GM19397 (cell line): ENCODE results near the gene LMO1.

Experiments used
- ATAC-seq: cut with Tn5 transposase; IDR thresholded peaks from one replicate; pipeline ENCODE4 v1.9.1; 2021; ENCODE audit warnings: mild to moderate bottlenecking, moderate library complexity; ENCODE audit not compliant: unreplicated experiment

The LMO1 gene

DNA sequence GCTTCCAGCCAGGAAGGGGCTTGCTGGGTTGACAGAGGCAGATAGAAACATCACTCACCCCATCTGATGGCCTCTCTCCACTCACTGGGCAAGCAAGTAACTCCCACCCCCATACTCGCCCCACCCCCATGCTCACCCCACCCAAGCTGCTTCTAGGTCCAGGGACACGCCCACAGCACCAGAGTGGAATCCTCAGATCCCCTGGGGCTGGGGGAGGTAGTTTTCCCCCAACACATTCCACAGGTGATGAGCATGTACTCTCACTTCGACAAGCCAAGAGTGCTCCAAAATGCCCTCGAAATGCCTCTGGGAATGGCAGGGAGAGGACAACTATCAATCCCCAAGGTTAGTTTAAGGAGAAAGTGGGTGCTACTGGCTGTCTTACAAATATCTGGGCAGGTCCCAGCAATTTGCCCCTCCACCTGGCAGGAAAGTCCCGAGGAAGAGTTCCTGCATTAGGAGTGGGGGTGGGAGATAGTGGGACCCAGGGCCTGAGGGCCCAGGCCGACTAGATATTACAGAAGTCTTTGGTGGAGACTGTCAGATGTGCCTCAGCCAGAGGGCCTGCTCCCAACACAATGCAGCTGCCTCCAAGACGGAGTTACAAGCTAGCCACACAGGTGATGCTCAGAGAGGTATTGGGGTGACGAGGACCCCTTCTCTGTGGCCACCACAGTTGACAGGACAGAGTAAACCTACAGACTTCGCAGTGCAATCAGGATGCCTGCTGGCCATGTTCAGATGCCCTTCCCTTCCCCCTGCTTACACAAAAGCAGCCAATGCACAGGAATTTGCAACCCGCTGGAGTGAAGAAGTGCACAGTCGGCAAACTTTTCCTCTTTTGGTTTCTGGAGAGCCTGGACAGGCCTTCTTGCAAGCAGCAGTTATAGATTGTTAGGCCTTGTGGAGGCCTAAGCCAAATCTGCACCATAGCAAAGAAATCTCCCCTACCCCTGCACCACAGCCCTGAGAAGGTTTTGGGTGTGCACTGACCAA lies 2.9 kb upstream of the LMO1 start:
- ATAC-seq: no peak

DNA sequence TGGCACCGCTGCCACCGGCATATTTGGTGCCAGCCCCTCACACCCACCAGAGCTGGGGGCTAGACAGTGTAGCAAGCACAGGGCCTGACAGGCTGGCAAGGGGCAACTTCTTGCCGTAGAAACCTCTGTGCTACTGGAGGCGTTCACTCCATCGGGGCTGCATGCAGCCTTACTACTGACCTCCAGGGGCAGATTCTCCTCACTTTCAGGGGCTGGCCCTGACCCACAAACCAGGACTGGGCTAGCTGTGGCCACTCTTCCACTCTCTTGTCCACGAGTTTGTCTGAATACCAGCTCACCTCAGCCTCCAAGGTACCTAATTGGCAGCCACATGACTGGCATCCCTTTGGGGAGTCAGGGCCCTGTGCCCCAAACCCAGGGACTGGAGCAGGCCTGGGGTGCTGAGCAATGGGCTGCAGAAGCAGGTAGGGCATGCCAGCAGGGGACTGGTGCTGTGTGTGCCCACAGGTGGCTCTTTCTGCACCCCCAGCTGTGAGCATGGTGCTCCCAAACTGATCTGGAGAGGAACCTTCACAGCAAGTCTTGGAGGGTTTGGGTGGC lies 2.1 kb upstream of the LMO1 start:
- no peak for ATAC-seq

DNA sequence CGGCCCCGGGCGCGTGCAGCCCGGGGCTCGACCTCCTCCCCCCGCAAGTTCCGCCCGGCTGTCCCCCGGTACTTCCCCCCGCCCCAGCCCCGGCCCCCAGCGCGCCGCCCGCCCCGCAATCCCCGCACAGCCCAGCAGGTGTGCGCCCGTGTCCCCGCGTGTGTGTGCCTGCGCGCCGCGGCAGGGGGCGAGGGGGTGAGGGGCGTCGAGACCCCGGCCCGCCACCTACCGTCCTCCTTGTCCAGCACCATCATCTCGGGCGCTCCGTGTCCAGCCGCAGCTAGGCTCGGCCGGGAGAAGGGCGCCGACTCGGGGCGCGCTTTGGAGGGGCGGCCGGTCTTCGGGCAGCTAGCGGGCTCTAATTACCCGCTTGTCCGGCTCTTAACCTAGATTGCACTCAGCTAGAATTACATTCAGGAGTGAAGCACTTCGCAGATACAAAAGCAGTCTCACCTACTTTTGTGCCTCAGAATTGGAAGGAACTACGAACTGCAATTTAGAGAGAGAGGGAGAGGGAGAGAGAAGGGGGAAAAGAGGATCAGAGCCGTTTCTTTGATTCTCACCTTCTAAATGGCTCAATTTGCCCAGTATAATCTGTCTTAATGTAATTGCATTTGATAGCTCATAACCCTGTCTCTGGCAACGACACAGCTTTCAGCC lies 439 bp downstream of the LMO1 start:
- ATAC-seq: peak; percentile 6

DNA sequence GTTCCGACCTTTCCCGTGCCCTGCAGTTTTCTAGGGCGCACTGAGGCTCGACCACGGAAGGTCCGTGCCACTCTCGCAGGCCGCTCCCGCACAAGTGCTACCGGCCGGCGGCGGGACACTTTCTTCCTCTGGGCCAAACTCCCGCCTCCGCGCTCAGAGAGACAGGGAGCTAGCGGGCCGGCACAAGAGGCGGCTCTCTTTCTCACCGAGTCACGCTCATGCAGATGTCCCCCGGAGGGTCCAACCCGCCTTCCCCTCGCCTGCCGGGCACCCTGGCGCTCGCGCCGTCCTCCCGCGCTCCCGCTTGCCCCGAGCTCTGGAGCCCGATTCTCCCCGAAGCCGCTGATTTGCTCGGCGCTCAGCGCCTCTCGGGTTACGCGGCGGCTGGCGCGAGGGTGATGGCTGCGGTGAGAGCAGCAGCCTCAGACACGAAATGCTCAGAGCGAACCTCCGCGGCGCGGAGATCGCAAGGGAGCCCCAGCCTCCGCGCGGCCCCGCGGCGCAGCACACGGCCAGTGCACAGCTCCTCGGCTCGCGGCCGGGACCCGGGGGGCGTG lies 1.0 kb downstream of the LMO1 start:
- ATAC-seq: peak; percentile 45

DNA sequence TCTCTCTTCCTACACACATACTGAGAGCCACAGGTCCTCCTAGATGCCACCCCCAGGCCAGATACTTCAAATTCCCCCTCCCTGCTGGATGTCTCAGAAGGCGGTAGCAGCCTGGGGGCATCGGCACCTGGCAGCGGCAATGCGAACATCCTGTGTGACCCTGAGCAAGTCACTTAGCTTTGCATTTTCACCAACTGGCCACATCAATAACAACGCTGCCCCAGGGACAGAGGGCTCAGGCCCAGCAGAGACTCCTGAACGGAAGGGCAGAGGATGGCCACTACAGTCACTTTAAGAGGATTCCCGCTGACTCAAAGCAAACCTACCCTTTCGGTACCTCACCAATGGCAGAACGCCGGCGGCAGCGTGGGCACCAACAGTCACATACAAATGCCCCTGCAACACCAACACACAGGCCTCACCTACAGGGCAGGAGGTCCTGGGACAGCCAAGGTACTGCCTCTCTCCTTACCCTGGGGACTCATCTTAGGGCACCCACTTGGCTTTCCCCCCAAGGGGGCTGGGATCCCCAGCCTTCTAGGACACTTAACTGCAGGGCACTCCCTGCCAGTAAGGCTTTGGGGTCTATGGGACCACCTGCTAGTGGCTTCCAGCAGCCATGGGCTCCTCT lies 1.6 kb downstream of the LMO1 start:
- no peak for ATAC-seq

DNA sequence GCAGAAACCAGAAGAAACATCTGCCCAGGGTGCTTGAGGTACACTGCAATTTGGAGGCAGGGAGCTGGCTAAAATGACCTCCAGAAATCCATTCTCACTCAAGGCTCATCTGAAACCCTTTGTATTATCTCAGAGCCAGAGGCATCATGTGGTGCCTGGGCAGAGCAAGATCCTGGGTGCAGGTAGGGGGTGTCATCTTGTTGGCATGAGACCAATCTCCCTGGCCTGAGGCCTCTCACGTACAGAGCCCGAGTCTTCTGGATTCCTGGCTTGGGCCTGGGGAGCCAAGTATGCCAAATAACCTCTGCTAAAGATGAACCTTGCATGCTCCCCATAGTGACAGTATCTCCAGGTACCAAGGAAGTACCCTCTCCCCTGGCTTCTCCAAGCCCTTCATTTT lies 2.4 kb downstream of the LMO1 start:
- ATAC-seq: no peak

DNA sequence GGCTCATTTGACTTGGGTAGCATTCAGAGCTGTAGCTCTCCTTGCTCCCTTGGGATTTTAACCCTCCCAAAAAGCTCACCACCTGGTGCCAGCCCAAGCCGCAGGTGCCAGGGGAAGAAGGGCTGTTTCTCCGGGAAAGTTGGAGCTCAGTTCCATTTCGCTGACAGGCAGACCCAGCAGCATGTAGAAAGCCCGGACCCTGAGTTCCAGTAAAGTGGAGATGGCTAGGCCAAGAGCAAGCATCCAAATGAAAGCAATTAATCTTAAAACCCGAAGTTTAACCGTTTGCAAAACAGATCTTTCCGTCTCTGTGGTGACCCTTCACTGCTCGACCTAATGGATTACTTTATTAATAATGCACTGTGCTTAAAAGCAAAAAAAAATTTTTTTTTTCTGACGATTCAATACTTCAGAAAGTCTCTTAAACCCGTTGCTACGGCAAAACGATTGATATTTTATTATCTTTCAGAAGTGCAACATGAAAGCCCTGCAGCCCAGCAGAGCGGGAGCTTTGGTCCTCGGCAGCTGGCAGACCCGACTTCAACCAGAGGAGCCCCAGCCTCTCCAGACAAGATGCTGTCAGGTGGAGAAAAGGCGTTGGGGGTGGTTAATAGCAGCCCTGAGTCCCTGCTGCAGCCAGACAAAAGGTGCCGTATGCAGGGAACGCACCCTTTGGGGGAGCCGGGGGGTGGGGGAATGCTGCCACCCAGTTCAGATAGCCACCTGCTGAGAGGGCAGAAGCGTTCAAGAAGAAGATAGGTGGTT lies 3.3 kb downstream of the LMO1 start:
- no peak for ATAC-seq

DNA sequence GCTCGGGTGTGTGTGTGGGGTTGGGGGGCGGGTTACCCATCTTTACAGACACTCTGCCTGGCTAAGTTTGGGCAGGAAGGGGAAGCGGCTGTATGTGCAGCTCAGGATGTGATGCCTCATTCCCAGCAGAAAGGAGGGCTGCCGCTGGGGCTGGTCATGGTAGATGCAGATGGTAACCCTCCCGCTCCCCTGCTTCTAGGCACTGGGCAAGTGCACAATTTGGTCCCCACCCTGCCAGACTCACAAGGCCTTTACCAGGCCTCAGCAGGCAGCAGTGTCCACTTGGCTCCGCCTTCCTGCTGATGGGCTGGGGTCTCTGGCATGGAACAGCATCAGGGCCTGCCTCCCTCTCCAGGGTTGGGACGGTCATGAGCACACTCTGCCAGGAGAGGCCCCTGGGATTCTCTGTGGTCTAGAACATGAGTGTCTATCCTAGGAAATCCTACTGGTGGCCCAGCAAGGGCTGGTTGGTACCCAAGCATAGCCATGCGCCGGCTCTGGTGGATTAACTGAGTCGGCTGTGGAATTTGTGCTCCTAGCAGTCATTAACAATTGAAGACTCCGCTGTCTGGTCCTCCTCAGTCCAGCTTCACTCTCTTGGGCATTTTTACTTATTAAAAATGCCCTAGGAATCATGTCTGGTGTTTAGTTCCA lies 4.2 kb downstream of the LMO1 start:
- ATAC-seq: no peak

DNA sequence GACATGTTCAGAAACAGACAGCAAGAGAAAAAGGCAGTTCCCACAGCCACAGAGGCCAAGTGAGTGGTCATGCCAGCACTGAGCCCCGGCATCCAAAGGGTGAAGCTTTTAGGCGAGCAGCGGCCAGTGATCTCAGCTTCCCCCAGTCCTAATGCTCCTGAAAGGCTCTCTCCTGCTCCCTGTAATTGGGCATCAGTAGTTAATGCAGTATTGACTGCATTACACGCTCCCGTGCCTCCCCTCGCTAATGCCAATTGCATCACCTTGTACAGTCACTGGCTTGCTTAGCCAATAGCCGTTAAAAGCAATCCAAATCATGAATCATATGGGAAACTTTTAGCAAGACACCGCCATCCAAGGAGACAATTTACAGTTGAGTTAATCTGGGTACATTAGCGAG lies 4.9 kb downstream of the LMO1 start:
- ATAC-seq: no peak

DNA sequence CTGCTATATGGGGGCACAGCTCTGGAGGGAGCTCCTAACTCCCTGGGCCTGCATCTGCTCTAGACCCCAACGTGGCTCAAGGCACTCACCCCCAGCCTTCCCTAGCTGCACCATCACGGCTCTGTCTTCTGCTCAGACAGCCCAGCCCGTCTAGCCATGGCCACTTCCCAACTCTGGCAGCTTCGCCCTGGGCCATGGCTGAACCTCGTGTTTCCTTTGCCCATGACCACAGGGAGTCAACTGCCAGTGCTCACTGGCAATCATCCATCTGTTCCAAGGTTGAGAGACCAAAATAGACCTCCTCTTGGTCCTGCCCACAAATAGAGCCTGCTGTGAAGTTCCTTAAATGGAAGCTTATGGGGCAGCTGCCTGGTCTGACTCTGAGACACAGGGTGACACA lies 5.4 kb downstream of the LMO1 start:
- ATAC-seq: no peak

DNA sequence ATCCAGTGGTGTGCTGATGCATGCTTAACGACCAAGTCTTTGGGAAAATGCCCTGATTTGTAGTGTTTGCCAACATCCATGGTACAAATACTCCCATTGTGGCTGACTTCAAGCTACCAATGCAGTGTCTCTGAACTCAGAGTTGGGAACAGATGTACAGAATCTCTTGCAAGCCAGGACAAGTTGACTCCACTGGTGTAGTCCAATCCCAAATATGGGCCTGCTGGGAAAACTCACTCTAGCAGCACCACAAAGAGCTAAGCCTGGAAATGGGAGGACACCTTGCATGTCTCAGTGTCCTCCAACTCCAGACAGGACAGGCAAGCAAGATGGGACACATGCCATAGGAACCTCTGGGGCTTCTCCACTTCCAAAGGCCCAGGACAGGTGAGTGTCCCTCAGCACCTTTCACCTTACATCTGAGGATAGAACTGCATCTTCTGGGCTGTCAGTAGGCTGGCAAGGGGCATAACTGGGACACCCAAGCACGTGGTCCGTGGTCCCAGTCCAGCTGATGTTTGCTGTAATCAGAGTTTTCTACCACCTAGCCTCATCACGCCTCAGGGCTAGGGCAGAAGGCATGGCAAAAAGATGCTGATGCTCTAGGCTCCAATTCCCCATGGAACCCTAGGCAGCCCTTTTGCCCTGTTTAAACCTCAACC lies 6.5 kb downstream of the LMO1 start:
- ATAC-seq: no peak

DNA sequence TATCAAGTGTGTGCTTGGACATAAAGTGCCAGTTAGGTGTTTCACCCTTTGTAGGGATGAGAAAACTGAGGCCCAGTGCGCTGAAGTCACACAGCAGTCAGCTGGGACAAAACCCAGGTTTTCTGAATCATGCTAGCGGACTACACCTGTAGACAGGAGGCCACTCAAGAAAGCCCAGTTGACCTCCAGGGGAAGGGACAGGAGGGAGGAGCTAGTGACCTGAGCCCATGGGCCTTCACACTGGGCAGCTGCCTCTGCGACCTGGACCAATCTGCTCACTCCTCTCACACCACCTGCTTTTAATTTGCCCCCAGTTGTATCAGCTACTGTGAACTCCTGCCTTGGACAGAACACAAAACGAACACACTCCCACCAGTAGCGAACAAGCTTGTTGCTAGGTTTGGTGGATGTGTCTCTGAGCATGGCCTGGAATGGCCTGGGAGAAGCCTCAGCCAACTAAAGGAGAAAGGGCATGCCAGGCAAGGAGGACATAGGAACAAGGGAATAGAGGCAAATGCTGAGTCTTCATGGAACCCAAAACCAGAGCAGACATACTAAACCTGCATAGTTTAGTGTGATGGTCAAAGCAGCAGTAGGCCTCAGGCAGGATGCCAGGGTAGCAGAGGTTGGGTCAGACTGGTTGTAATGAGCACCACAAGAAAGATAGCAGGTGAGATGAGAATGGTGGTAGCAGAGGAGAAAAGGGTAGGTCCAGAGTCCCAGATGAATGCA lies 7.2 kb downstream of the LMO1 start:
- no peak for ATAC-seq

DNA sequence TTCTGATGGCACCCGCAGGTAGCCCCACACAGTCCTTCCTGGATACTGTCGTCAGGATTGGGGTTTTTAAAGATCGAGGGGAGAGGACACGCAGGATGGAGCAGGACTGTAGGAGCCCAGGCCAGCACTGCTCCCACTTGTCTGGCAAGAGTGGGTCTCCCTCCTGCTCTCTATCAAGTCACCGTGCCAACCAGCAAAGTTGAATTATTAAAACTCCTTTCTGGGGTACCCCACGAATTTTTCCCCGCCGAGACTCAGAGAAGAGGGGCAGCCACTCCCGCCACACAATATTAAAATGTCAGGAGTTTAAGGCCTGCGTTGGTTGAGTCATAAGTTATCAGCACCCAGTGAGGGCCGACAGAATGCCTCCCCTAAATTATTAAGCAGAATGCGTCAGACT lies 10.1 kb downstream of the LMO1 start:
- ATAC-seq: no peak

DNA sequence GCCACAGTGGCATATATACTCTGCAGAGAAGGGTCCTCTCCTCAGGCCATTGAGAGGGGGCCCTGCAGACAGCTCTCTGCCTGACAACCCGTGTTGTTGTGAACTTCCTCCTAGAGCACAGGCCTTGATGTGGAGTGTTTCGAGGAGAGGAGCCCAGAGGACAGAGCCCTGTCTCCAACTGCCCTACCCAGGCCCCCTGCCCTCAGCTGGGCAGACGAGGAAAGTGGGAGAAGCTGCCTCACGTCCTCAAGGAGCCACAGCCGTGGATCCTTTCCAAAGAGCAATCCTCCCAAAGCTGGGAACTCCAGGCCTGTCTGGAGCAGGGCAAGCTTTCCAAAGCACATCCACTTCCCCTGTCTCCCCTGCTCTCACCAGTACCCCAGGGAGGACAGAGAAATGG lies 10.7 kb downstream of the LMO1 start:
- no peak for ATAC-seq

DNA sequence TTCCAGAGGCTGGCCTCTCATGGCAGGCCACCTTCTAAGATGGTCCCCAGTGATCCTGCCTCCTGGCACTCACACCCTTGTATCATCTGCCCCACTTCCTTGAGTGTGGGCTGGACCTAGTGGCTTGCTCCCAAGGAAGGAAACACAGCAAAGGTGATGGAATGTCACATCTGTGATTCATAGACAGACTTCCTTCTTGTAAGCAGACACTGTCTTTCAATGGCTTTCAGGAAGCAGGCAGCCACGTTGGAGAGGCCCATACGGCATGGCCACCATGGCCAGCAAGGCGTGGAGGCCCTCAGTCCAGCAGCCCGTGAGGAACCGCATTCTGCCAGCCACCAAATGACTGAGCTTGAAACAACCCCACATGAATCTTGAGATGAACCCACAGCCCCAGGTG lies 11.3 kb downstream of the LMO1 start:
- no peak for ATAC-seq

DNA sequence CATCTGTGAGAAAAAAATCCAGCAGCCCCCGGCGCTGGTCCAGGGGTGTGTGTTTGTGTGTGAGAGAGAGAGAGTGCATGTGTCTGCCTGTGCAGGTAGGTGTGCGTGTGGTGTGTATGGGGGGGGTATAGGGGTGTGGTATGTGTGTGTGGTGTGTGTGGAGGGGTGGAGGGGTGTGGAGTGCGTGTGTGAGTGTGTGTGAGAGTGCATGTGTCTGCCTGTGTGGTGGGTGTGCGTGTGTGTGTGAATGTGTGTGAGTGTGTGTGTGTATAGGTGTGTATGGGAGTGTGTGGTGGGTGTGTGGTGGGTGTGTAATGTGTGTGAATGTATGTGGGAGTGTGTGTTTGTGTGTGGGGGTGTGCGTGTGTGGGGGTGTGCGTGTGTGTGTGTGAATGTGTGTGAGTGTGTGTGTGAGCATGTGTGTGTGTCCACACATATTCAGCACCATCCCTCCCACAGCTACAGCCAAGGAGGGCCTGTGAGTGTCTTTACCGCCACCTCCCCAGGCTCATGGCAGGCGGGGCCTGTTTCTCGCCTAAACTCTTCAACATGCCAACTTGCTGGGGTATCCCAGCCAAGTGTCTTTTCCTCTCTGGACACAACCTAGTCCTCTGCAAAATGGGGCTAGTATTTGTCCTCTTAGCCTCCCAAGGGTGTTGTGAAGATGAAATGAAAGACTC lies 11.9 kb downstream of the LMO1 start:
- no peak for ATAC-seq

DNA sequence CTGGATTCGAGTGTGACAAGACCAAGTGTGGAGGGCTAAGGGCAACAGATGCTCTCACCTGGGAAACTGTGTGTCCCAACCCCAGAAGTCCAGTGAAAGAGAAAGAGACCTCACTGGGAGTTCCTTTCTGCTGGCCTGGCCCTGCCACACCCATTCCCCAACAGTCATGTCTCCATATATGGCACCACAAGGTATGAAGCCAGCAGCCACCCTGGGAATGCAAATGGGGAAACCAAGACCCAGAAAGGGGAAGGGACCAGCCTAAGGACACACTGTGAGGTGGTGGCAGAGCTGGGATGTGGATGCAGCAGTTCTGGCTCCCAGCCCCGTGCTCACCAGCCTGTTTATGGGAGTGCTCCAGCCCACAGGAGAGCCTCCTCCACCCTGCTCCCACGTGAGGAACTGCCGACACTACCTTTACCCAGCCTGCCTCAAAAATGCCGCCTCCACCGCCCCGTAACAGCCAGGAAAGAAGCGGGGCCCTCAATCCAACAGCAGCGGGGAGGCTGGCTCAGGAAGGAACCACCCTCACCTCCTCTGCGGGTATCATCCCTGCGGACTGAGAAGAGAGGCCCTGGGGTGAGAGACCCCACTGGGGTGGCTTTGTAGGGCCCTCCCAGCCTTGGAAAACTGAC lies 12.6 kb downstream of the LMO1 start:
- ATAC-seq: no peak

DNA sequence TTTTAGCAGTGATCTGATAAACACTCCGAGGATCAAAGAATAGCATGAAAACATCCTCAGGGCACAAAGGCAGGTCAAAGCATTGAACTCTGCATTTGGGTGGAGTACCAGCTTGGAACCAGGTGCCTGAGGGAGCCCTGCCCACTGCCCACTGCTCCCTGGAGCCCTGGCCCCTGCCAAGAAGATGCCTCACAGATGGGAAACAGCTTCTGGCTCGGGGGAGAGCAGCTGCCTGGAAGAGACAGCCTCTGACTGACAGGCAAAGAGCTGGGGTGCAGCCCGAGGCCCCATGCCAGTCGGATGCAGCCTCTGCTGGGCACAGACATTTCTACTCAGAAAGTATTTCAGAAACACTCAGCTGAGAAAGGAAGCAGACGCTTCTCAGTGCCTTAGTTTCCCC lies 13.2 kb downstream of the LMO1 start:
- ATAC-seq: no peak
